ENCODE results near the gene GLTPD2. TPM values are rescaled to one million over a fixed set of nuclear protein-coding genes. Genes with fewer than 3 reads are reported as not detected.

The GLTPD2 gene
- total RNA-seq, 4 donors from 2014 or later, result not detected

DNA sequence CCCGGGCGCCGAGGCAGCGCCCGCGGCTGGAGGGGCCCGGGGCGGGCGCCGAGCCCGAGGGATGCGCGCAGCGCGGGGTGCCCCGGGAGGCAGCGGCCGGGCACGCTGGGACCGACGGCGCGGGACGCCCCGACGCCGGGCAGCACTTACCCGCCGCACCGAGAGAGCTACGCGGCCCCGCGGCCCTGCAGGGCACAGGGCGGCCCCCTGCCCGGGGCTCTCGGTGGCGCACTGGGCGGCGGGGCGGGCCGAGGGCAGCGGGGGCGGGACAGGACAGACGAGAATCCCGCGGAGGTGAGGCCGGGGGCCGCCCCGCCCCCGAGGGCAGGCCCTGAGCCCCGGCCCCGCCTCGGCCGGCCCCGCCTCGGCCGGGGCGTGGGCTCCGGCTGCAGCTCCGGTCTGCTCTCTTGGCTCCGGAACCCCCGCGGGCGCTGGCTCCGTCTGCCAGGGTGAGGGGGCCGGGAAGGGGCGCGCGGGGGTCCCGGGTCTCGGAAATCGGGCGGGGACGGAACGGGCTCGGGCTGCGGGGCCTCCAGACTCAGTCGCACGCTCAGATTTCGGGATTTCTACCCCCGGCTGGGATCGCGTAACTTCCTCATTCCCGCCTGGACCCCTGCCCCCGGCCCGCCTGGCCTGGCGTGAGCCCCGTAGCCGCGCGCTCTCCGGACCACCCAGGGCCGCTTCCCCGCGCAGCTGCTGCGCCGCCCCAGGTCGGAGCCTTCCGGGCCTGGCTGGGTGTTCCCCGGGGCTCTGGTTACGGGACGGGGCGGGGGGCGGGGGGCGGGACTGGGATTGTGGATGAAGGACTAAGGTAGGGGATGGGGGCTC is 18.2 kb downstream of the GLTPD2 start, which contains the start of gene PLD2:
Gene PLD2, plus strand, starts transcription at position 376 of the 828 bp plus-strand sequence. CDS start 621 bp downstream, outside the sequence.
- WGBS, 2 donors, result 1 to 6% methylated on average over 6 to 39 of the region's 106 CpGs
- intact Hi-C loops (cut with DNase I), result no loop called here
- no peaks in the 10 kb centered on the region for H3K27me3 ChIP-seq
- no peaks in the 10 kb centered on the region for H3K36me3 ChIP-seq
- H3K27ac ChIP-seq, result peak within 1 kb of the TSS in 2 of 3 donors; percentile 35 to 63
- peak within 1 kb of the TSS; percentile 24 to 74 (median 68) for H3K4me3 ChIP-seq (replicated peaks in 1 of 3)
- DNase-seq, result peak; percentile 85 to 90
- TF ChIP-seq, protein P1, sequence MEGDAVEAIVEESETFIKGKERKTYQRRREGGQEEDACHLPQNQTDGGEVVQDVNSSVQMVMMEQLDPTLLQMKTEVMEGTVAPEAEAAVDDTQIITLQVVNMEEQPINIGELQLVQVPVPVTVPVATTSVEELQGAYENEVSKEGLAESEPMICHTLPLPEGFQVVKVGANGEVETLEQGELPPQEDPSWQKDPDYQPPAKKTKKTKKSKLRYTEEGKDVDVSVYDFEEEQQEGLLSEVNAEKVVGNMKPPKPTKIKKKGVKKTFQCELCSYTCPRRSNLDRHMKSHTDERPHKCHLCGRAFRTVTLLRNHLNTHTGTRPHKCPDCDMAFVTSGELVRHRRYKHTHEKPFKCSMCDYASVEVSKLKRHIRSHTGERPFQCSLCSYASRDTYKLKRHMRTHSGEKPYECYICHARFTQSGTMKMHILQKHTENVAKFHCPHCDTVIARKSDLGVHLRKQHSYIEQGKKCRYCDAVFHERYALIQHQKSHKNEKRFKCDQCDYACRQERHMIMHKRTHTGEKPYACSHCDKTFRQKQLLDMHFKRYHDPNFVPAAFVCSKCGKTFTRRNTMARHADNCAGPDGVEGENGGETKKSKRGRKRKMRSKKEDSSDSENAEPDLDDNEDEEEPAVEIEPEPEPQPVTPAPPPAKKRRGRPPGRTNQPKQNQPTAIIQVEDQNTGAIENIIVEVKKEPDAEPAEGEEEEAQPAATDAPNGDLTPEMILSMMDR (IDR thresholded peaks at IDR 0.05), result peak in 2 of 6 experiments; percentile 7 to 15
- TF ChIP-seq POLR2A (IDR thresholded peaks at IDR 0.05), result peak in 1 of 2 donors; percentile 61
- peaks cover 16 to 17% of the 10 kb centered on the region in 2 donors for H3K4me1 ChIP-seq
- H3K9me3 ChIP-seq, result no peaks in the 10 kb centered on the region

DNA sequence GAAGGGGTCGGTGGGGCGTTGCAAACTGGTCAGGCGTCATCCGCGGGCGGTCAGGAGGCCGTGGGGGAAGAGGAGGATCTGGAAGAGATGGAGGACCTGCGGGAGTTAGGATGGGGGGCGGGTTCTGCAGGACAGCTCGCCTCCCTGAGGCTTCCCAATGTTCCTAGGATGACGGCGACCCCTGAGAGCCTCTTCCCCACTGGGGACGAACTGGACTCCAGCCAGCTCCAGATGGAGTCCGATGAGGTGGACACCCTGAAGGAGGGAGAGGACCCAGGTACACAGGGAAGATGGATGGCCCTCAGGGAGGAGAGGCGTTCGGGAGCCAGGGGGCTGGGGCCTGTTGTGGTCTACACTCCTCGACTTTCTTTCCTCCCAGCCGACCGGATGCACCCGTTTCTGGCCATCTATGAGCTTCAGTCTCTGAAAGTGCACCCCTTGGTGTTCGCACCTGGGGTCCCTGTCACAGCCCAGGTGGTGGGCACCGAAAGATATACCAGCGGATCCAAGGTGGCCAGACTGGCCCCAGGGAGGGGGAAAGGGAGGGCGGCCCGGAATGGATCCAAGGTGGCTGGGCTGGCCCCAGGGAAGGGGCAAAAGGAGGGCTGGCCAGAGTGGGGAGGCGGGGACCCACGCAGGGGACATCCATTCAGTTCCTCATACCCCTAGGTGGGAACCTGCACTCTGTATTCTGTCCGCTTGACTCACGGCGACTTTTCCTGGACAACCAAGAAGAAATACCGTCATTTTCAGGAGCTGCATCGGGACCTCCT is 19.0 kb downstream of the GLTPD2 start:
- Histone ChIP-seq H3K9me3 (no peaks in the 10 kb centered on the region), H3K36me3 (no peaks in the 10 kb centered on the region), H3K4me1 (peaks cover 16 to 17% of the 10 kb centered on the region in 2 donors), H3K27me3 (no peaks in the 10 kb centered on the region), H3K4me3 (replicated peaks in 1 of 3) (peak overlapping the region in 2 of 3 donors; percentile 68 to 74), H3K27ac (peak overlapping the region in 2 of 3 donors; percentile 35 to 63)
- DNase-seq, result peak in 1 of 2 donors; percentile 7
- no peak for TF ChIP-seq POLR2A (IDR thresholded peaks at IDR 0.05)
- TF ChIP-seq, protein P1 (IDR thresholded peaks at IDR 0.05), result no peak
- intact Hi-C loops (cut with DNase I), result no loop called here
- 38 to 42% methylated on average over 28 to 29 of the region's 32 CpGs for WGBS, 2 donors

DNA sequence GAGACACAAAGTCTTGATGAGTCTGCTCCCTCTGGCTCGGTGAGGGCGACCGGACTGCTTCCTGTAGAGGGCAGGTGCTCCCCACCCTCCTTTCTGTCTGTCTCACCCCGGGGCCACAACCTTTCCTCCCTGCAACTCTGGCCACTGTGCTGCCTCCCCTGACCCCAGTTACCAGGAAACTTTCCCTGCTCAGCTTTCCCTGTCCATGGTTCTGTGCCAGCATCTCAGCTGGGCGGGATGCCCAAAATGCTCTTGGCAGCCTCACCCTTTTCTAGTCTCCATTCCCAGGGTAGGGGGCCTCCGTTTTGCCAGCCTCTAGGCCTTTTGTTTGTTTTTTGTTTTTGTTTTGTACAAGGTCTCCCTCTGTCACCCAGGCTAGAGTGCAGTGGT is 19.6 kb downstream of the GLTPD2 start:
- Histone ChIP-seq H3K4me1 (peaks cover 16 to 17% of the 10 kb centered on the region in 2 donors), H3K27ac (no peak overlapping the region), H3K27me3 (no peaks in the 10 kb centered on the region), H3K4me3 (replicated peaks in 1 of 3) (no peak overlapping the region), H3K36me3 (no peaks in the 10 kb centered on the region), H3K9me3 (no peaks in the 10 kb centered on the region)
- TF ChIP-seq POLR2A (IDR thresholded peaks at IDR 0.05), result no peak
- TF ChIP-seq, protein P1 (IDR thresholded peaks at IDR 0.05), result no peak
- intact Hi-C loops (cut with DNase I), result no loop called here
- DNase-seq, result peak; percentile 61 to 67
- 43 to 50% methylated on average over 6 of the region's 6 CpGs for WGBS, 2 donors

DNA sequence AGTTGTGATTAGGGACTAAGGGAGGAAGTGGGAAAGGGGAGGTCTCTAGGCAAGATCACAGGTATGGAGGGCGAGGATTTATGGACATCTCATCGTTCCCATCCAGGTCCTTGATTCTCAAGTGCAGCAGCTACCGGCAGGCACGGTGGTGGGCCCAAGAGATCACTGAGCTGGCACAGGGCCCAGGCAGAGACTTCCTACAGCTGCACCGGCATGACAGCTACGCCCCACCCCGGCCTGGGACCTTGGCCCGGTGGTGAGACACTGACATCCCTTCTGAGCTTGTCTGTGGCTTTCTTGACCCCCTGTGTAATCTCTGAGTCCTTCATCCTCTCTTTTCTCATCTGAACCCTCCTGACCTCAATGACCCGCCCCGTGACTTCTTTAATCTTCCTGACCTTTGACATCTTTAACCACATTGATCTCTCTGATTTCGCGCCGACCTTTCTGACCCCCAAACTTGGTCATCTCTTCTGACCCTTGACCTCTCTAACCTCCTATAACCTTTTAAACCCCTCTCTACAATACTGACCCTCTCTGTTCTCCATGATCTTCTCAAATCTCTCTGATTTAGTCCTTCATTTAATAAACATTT is 22.0 kb downstream of the GLTPD2 start:
- TF ChIP-seq POLR2A (IDR thresholded peaks at IDR 0.05), result no peak
- TF ChIP-seq, protein P1 (IDR thresholded peaks at IDR 0.05), result no peak
- Histone ChIP-seq H3K9me3 (no peaks in the 10 kb centered on the region), H3K27me3 (no peaks in the 10 kb centered on the region), H3K4me3 (replicated peaks in 1 of 3) (no peak overlapping the region), H3K36me3 (no peaks in the 10 kb centered on the region), H3K27ac (no peak overlapping the region), H3K4me1 (peaks cover 16 to 17% of the 10 kb centered on the region in 2 donors)
- intact Hi-C loops (cut with DNase I), result no loop called here
- 64 to 71% methylated on average over 13 of the region's 13 CpGs for WGBS, 2 donors
- DNase-seq, result no peak

Measured in thyroid gland (tissue), 4 donors.